ENCODE data around the gene VPS4B. TPM values are rescaled to one million over a fixed set of nuclear protein-coding genes. Genes with fewer than 3 reads are reported as not detected.
A peak's percentile ranks its signal among the peaks of the same experiment; 100 is the strongest.

Gene VPS4B
- total and polyA plus RNA-seq, 2 donors (not counting 1 experiment from before 2014, with no cell fraction given), result 14.5 to 93.9 TPM

- Histone ChIP-seq H3K4me1 (ENCODE audit: control insufficient read depth in 2 of 2, insufficient read depth in 2 of 2, low read length in 2 of 2) (peaks cover 5 to 7% of the 10 kb centered on the region in 2 donors), H3K9me3 (ENCODE audit: control extremely low read depth in 1 of 3, control insufficient read depth in 2 of 3, insufficient read depth in 1 of 3, low read length in 2 of 3) (no peaks in the 10 kb centered on the region), H3K79me2 (ENCODE audit: control insufficient read depth, insufficient read depth, low read length) (no peaks in the 10 kb centered on the region), H4K20me1 (ENCODE audit: control insufficient read depth, insufficient read depth, low read length, poor library complexity, severe bottlenecking) (no peaks in the 10 kb centered on the region), H3K27me3 (replicated peaks in 1 of 4; ENCODE audit: control extremely low read depth in 1 of 4, control insufficient read depth in 3 of 4, insufficient read depth in 4 of 4, low read length in 3 of 4) (no peaks in the 10 kb centered on the region), H2AFZ (ENCODE audit: insufficient read depth, low read depth, low read length, poor library complexity, severe bottlenecking) (no peak overlapping the region), H3K9ac (ENCODE audit: low read length) (no peak overlapping the region), H3K27ac (ENCODE audit: low read length in 2 of 2) (no peak overlapping the region), H3K36me3 (replicated peaks in 1 of 2; ENCODE audit: control extremely low read depth in 1 of 2, control insufficient read depth in 1 of 2, extremely low read depth in 1 of 2, insufficient read depth in 2 of 2, low read length in 1 of 2) (peaks cover 1 to 43% of the 10 kb centered on the region in 2 experiments), H3K4me3 (ENCODE audit: control extremely low read depth in 1 of 5, extremely low read depth in 1 of 5, insufficient read depth in 1 of 5, low read depth in 2 of 5, low read length in 4 of 5) (no peak overlapping the region), H3K4me2 (replicated peaks; ENCODE audit: low read depth, low read length, poor library complexity, severe bottlenecking) (peak overlapping the region; percentile 15)
- intact Hi-C loops (cut with micrococcal nuclease), result no loop called here
- ATAC-seq (ENCODE audit: low read depth) (peak; percentile 28), DNase-seq (peak; percentile 14)
- Mint-ChIP-seq H3K27ac (peak overlapping the region; percentile 21), H3K9me3 (ENCODE audit: insufficient read depth) (no peaks in the 10 kb centered on the region), H3K4me3 (no peak overlapping the region), H3K27me3 (no peaks in the 10 kb centered on the region), H3K4me1 (peaks cover 8% of the 10 kb centered on the region)
- 40% methylated on average over 5 of the region's 7 CpGs for WGBS (ENCODE audit: insufficient coverage)
- TF ChIP-seq EZH2 (IDR thresholded peaks at IDR 0.05; ENCODE audit: borderline replicate concordance, insufficient read depth, low read depth, low read length, poor library complexity, severe bottlenecking) (no peak), CTCF (IDR thresholded peaks at IDR 0.05) (no peak)
- ChIA-PET POLR2A (no interaction called here), CTCF (no interaction called here)
These were observed 73.7 kb downstream of the VPS4B start for GRCh38 chr18:63348508-63349136.

- ChIA-PET POLR2A (no interaction called here), CTCF (interaction anchor here (0.7 to 8.6 kb wide), 4 partner anchors 18 to 365 kb away, joined by 3 to 90 read pairs (median 4); no protein-coding TSS in a partner anchor)
- Histone ChIP-seq H3K4me3 (ENCODE audit: control extremely low read depth in 1 of 5, extremely low read depth in 1 of 5, insufficient read depth in 1 of 5, low read depth in 2 of 5, low read length in 4 of 5) (no peak overlapping the region), H3K79me2 (ENCODE audit: control insufficient read depth, insufficient read depth, low read length) (no peaks in the 10 kb centered on the region), H3K9me3 (ENCODE audit: control extremely low read depth in 1 of 3, control insufficient read depth in 2 of 3, insufficient read depth in 1 of 3, low read length in 2 of 3) (no peaks in the 10 kb centered on the region), H3K27ac (ENCODE audit: low read length in 2 of 2) (no peak overlapping the region), H3K9ac (ENCODE audit: low read length) (no peak overlapping the region), H3K27me3 (replicated peaks in 1 of 4; ENCODE audit: control extremely low read depth in 1 of 4, control insufficient read depth in 3 of 4, insufficient read depth in 4 of 4, low read length in 3 of 4) (no peaks in the 10 kb centered on the region), H2AFZ (ENCODE audit: insufficient read depth, low read depth, low read length, poor library complexity, severe bottlenecking) (no peak overlapping the region), H4K20me1 (ENCODE audit: control insufficient read depth, insufficient read depth, low read length, poor library complexity, severe bottlenecking) (no peaks in the 10 kb centered on the region), H3K36me3 (replicated peaks in 1 of 2; ENCODE audit: control extremely low read depth in 1 of 2, control insufficient read depth in 1 of 2, extremely low read depth in 1 of 2, insufficient read depth in 2 of 2, low read length in 1 of 2) (peaks cover 1 to 45% of the 10 kb centered on the region in 2 experiments), H3K4me1 (ENCODE audit: control insufficient read depth in 2 of 2, insufficient read depth in 2 of 2, low read length in 2 of 2) (peaks cover 5 to 7% of the 10 kb centered on the region in 2 donors), H3K4me2 (replicated peaks; ENCODE audit: low read depth, low read length, poor library complexity, severe bottlenecking) (no peak overlapping the region)
- DNase-seq (no peak), ATAC-seq (ENCODE audit: low read depth) (no peak)
- Mint-ChIP-seq H3K27me3 (no peaks in the 10 kb centered on the region), H3K4me1 (peaks cover 8% of the 10 kb centered on the region), H3K27ac (no peak overlapping the region), H3K9me3 (ENCODE audit: insufficient read depth) (no peaks in the 10 kb centered on the region), H3K4me3 (no peak overlapping the region)
- WGBS (ENCODE audit: insufficient coverage), result 95% methylated on average over 5 of the region's 7 CpGs
- intact Hi-C loops (cut with micrococcal nuclease), result no loop called here
- TF ChIP-seq CTCF (IDR thresholded peaks at IDR 0.05) (no peak), EZH2 (IDR thresholded peaks at IDR 0.05; ENCODE audit: borderline replicate concordance, insufficient read depth, low read depth, low read length, poor library complexity, severe bottlenecking) (no peak)
These were observed 75.6 kb downstream of the VPS4B start for GRCh38 chr18:63346480-63347183.
